Panc1 (cell line): ENCODE data around the gene TRAPPC2L. TPM values are rescaled to one million over a fixed set of nuclear protein-coding genes. Genes with fewer than 3 reads are reported as not detected.

ENCODE experiments used
- ATAC-seq: fragments of 200-7000 bp; cut with Tn5 transposase; 2 replicates; pipeline ENCODE4 v1.9.1; 2020; ENCODE audit warnings: mild to moderate bottlenecking, moderate library complexity
- BruUV-seq: library from RNA; stranded (reverse); fragments of 400-500 nt; replicated peaks from 2 replicates; lab custom pipeline; 2021; lab: Mats Ljungman, UMichigan
- CTCF ChIA-PET: fragments of 300-600 bp; sonication (Branson Sonifier 250); formaldehyde crosslinking; loops from one replicate; lab custom pipeline; 2022; ENCODE audit warnings: antibody characterized with exemption; lab: Charles Lee
- POLR2A ChIA-PET: fragments of 300-600 bp; sonication (Branson Sonifier 250); formaldehyde crosslinking; loops from one replicate; lab custom pipeline; 2022; ENCODE audit warnings: antibody characterized with exemption; lab: Charles Lee
- DNase-seq: peaks from one replicate; pipeline ENCODE4 v3.0.0-alpha.2; 2010; ENCODE audit warnings: low read depth, low spot score
- H3K27ac ChIP-seq: 2 replicates; pipeline ENCODE4 v1.5.1; 2011; ENCODE audit warnings: mild to moderate bottlenecking, low read length, inconsistent platforms
- H3K27me3 ChIP-seq: fragments of 200-500 bp; sonication (Bioruptor generic); 2 replicates; pipeline ENCODE4 v1.6.0; 2014; ENCODE audit warnings: low read length, inconsistent platforms; ENCODE audit not compliant: control insufficient read depth, insufficient read depth
- H3K36me3 ChIP-seq: fragments of 200-500 bp; sonication (Bioruptor generic); 2 replicates; pipeline ENCODE4 v1.5.1; 2014; ENCODE audit warnings: inconsistent platforms, mild to moderate bottlenecking, low read length, moderate library complexity; ENCODE audit not compliant: control insufficient read depth, insufficient read depth
- H3K4me1 ChIP-seq: 2 replicates; pipeline ENCODE4 v1.5.1; 2011; ENCODE audit warnings: inconsistent platforms, mild to moderate bottlenecking, low read length, moderate library complexity; ENCODE audit not compliant: control insufficient read depth, insufficient read depth
- H3K4me3 ChIP-seq, 2 experiments: 2 replicates each; pipeline ENCODE4 v1.5.1; 2011 to 2012; ENCODE audit warnings: low read depth in 2 of 2, low read length in 2 of 2, mild to moderate bottlenecking in 2 of 2, inconsistent platforms in 1 of 2, moderate library complexity in 1 of 2
- H3K9me3 ChIP-seq: fragments of 200-500 bp; sonication (Bioruptor generic); 2 replicates; pipeline ENCODE4 v1.5.1; 2014; ENCODE audit warnings: low read depth, mild to moderate bottlenecking, inconsistent platforms, low read length, moderate library complexity; ENCODE audit not compliant: control insufficient read depth, insufficient read depth
- POLR2AphosphoS5 ChIP-seq: IDR thresholded peaks from 2 replicates; pipeline ENCODE4 v1.6.1; 2012; ENCODE audit warnings: mild to moderate bottlenecking, low read depth, low read length, moderate library complexity
- SIN3A ChIP-seq: IDR thresholded peaks from 2 replicates; pipeline ENCODE4 v1.6.1; 2012; ENCODE audit warnings: low read depth, mild to moderate bottlenecking, low read length, moderate library complexity, borderline replicate concordance; ENCODE audit not compliant: insufficient read depth
- TCF7L2 ChIP-seq: IDR thresholded peaks from 2 replicates; pipeline ENCODE4 v1.6.1; 2011; ENCODE audit warnings: mild to moderate bottlenecking, low read depth, low read length, inconsistent platforms
- in situ Hi-C: cut with HindIII; loops from 2 replicates; pipeline ENCODE4 v1.10.0; 2016; ENCODE audit warnings: low sequenced_read_pairs, low pct_unique_long_range_greater_than_20kb
- intact Hi-C: fragments of 100-400 bp; cut with micrococcal nuclease; formaldehyde crosslinking; loops from one replicate; pipeline ENCODE4 v1.10.0; 2022; ENCODE audit not compliant: unreplicated experiment
- total RNA-seq: library from RNA; stranded (reverse); gene quantifications from one replicate; pipeline ENCODE4 v1.2.1, GENCODE V29; 2021; ENCODE audit not compliant: unreplicated experiment
- TF ChIP-seq, protein P1 (sequence below), 2 experiments: IDR thresholded peaks; 2 replicates each; pipeline ENCODE4 v1.6.1; 2011 to 2012; ENCODE audit warnings: low read depth in 2 of 2, control low read depth in 1 of 2, low read length in 1 of 2, mild to moderate bottlenecking in 1 of 2, moderate library complexity in 1 of 2; ENCODE audit not compliant: insufficient read depth in 1 of 2
- TF ChIP-seq, protein P2 (sequence below): fragments of 450-650 bp; IDR thresholded peaks from 2 replicates; pipeline ENCODE4 v1.5.1; 2017; ENCODE audit warnings: mild to moderate bottlenecking

TRAPPC2L gene
- total RNA-seq, 1 experiment from 2014 or later = 73.8 TPM

- no TSS peak for BruUV-seq
- DNase-seq (no peak), ATAC-seq (no peak)
- Histone ChIP-seq H3K36me3 (no peaks in the 10 kb centered on the region), H3K27me3 (no peaks in the 10 kb centered on the region), H3K27ac (no peak overlapping the region), H3K9me3 (no peaks in the 10 kb centered on the region), H3K4me1 (no peaks in the 10 kb centered on the region), H3K4me3 (no peak overlapping the region)
- intact Hi-C loops (no loop called here), in situ Hi-C loops (no loop called here)
- POLR2A ChIA-PET = no interaction called here
- TF ChIP-seq, protein P1, sequence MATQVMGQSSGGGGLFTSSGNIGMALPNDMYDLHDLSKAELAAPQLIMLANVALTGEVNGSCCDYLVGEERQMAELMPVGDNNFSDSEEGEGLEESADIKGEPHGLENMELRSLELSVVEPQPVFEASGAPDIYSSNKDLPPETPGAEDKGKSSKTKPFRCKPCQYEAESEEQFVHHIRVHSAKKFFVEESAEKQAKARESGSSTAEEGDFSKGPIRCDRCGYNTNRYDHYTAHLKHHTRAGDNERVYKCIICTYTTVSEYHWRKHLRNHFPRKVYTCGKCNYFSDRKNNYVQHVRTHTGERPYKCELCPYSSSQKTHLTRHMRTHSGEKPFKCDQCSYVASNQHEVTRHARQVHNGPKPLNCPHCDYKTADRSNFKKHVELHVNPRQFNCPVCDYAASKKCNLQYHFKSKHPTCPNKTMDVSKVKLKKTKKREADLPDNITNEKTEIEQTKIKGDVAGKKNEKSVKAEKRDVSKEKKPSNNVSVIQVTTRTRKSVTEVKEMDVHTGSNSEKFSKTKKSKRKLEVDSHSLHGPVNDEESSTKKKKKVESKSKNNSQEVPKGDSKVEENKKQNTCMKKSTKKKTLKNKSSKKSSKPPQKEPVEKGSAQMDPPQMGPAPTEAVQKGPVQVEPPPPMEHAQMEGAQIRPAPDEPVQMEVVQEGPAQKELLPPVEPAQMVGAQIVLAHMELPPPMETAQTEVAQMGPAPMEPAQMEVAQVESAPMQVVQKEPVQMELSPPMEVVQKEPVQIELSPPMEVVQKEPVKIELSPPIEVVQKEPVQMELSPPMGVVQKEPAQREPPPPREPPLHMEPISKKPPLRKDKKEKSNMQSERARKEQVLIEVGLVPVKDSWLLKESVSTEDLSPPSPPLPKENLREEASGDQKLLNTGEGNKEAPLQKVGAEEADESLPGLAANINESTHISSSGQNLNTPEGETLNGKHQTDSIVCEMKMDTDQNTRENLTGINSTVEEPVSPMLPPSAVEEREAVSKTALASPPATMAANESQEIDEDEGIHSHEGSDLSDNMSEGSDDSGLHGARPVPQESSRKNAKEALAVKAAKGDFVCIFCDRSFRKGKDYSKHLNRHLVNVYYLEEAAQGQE (IDR thresholded peaks at IDR 0.05; ENCODE audit: insufficient read depth in 1 of 2, low read depth in 2 of 2, low read length in 1 of 2) = no peak
- TF ChIP-seq, protein P2, sequence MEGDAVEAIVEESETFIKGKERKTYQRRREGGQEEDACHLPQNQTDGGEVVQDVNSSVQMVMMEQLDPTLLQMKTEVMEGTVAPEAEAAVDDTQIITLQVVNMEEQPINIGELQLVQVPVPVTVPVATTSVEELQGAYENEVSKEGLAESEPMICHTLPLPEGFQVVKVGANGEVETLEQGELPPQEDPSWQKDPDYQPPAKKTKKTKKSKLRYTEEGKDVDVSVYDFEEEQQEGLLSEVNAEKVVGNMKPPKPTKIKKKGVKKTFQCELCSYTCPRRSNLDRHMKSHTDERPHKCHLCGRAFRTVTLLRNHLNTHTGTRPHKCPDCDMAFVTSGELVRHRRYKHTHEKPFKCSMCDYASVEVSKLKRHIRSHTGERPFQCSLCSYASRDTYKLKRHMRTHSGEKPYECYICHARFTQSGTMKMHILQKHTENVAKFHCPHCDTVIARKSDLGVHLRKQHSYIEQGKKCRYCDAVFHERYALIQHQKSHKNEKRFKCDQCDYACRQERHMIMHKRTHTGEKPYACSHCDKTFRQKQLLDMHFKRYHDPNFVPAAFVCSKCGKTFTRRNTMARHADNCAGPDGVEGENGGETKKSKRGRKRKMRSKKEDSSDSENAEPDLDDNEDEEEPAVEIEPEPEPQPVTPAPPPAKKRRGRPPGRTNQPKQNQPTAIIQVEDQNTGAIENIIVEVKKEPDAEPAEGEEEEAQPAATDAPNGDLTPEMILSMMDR = no peak
- TF ChIP-seq TCF7L2 (no peak), POLR2AphosphoS5 (no peak), SIN3A (no peak)
- CTCF ChIA-PET = interaction anchor here (0.5 kb wide), 1 partner anchor 154 kb away, joined by 4 read pairs; no protein-coding TSS in a partner anchor
Measured at GRCh38 chr16:88897696-88898425, 40.9 kb downstream of the TRAPPC2L start.

GRCh38 chr16:88899901-88900661, 43.2 kb downstream of the TRAPPC2L start:
- no peak for ATAC-seq
- DNase-seq = no peak
- intact Hi-C loops (no loop called here), in situ Hi-C loops (no loop called here)
- CTCF ChIA-PET = no interaction called here
- Histone ChIP-seq H3K27ac (no peak overlapping the region), H3K4me3 (no peak overlapping the region), H3K27me3 (no peaks in the 10 kb centered on the region), H3K9me3 (no peaks in the 10 kb centered on the region), H3K36me3 (no peaks in the 10 kb centered on the region), H3K4me1 (no peaks in the 10 kb centered on the region)
- TF ChIP-seq, protein P2 = no peak
- TF ChIP-seq POLR2AphosphoS5 (no peak), SIN3A (no peak), TCF7L2 (no peak)
- TF ChIP-seq, protein P1 (IDR thresholded peaks at IDR 0.05; ENCODE audit: insufficient read depth in 1 of 2, low read depth in 2 of 2, low read length in 1 of 2) = no peak
- no TSS peak for BruUV-seq
- POLR2A ChIA-PET = no interaction called here
